Neuronal stem cell (in vitro differentiated cells): ENCODE data around the gene HDAC9.

Experiments
- DNase-seq: peaks from one replicate; pipeline ENCODE4 v3.0.0-alpha.2; 2013; ENCODE audit warnings: low spot score
- H2AFZ ChIP-seq: one replicate; pipeline ENCODE4 v1.6.1; 2013; ENCODE audit warnings: mild to moderate bottlenecking, low read length, inconsistent platforms
- H2AK5ac ChIP-seq: 2 replicates; pipeline ENCODE4 v1.6.1; 2013; ENCODE audit warnings: low read depth, mild to moderate bottlenecking, inconsistent platforms, low read length, moderate library complexity, mixed read lengths
- H2BK120ac ChIP-seq: 2 replicates; pipeline ENCODE4 v1.6.1; 2013; ENCODE audit warnings: low read depth, mild to moderate bottlenecking, inconsistent platforms, low read length, moderate library complexity, mixed read lengths
- H2BK12ac ChIP-seq: one replicate; pipeline ENCODE4 v1.6.1; 2013; ENCODE audit warnings: low read length, inconsistent platforms
- H2BK15ac ChIP-seq: 2 replicates; pipeline ENCODE4 v1.6.1; 2013; ENCODE audit warnings: mild to moderate bottlenecking, low read length, inconsistent platforms, mixed read lengths
- H2BK5ac ChIP-seq: one replicate; pipeline ENCODE4 v1.6.1; 2013; ENCODE audit warnings: inconsistent platforms, mild to moderate bottlenecking, low read length, moderate library complexity
- H3K14ac ChIP-seq: one replicate; pipeline ENCODE4 v1.6.1; 2013; ENCODE audit warnings: low read length, inconsistent platforms
- H3K18ac ChIP-seq: 2 replicates; pipeline ENCODE4 v1.6.1; 2013; ENCODE audit warnings: low read length, inconsistent platforms
- H3K23ac ChIP-seq: 2 replicates; pipeline ENCODE4 v1.6.1; 2013; ENCODE audit warnings: low read depth, mild to moderate bottlenecking, mixed read lengths, low read length, inconsistent platforms; ENCODE audit not compliant: poor library complexity
- H3K27ac ChIP-seq: replicated peaks from 3 replicates; pipeline ENCODE4 v1.5.1; 2013; ENCODE audit warnings: low read length, inconsistent platforms
- H3K27me3 ChIP-seq, 3 experiments: 2 replicates each; pipeline ENCODE4 v1.6.1; 2013; ENCODE audit warnings: low read length in 3 of 3, mild to moderate bottlenecking in 2 of 3, inconsistent platforms in 1 of 3, low read depth in 1 of 3, mixed read lengths in 1 of 3, moderate library complexity in 1 of 3; ENCODE audit not compliant: control insufficient read depth in 3 of 3, insufficient read depth in 3 of 3
- H3K36me3 ChIP-seq, 2 donors: replicated peaks in 1 of 2; 2 replicates each; pipeline ENCODE4 v1.6.1; 2013; ENCODE audit warnings: low read length in 2 of 2; ENCODE audit not compliant: control insufficient read depth in 2 of 2, insufficient read depth in 2 of 2
- H3K4ac ChIP-seq: 2 replicates; pipeline ENCODE4 v1.6.1; 2013; ENCODE audit warnings: inconsistent platforms, mild to moderate bottlenecking, low read length, moderate library complexity
- H3K4me1 ChIP-seq, 2 donors: 1 replicate in 1 of 2; 2 replicates in 1 of 2; pipeline ENCODE4 v1.6.1; 2013; ENCODE audit warnings: low read length in 2 of 2, low read depth in 1 of 2; ENCODE audit not compliant: control insufficient read depth in 2 of 2, insufficient read depth in 1 of 2
- H3K4me2 ChIP-seq: one replicate; pipeline ENCODE4 v1.6.1; 2013; ENCODE audit warnings: mild to moderate bottlenecking, low read length, inconsistent platforms; ENCODE audit not compliant: insufficient read depth, poor library complexity, severe bottlenecking
- H3K4me3 ChIP-seq, 2 donors: 2 replicates each; pipeline ENCODE4 v1.5.1; 2013; ENCODE audit warnings: low read length in 2 of 2, mild to moderate bottlenecking in 2 of 2, inconsistent platforms in 1 of 2, moderate library complexity in 1 of 2
- H3K79me1 ChIP-seq: one replicate; pipeline ENCODE4 v1.6.1; 2013; ENCODE audit warnings: low read depth, mild to moderate bottlenecking, inconsistent platforms, low read length, moderate library complexity
- H3K9ac ChIP-seq: one replicate; pipeline ENCODE4 v1.6.1; 2013; ENCODE audit warnings: mild to moderate bottlenecking, low read depth, low read length, inconsistent platforms; ENCODE audit not compliant: poor library complexity
- H3K9me3 ChIP-seq, 2 donors: replicated peaks in 1 of 2; 2 replicates each; pipeline versions ENCODE3 to v1.6.1; 2013; ENCODE audit warnings: low read length in 2 of 2, mild to moderate bottlenecking in 2 of 2, inconsistent platforms in 1 of 2, low read depth in 1 of 2, mixed read lengths in 1 of 2, moderate library complexity in 1 of 2; ENCODE audit not compliant: control insufficient read depth in 2 of 2, insufficient read depth in 1 of 2
- H4K8ac ChIP-seq: one replicate; pipeline ENCODE4 v1.6.1; 2013; ENCODE audit warnings: low read depth, mild to moderate bottlenecking, inconsistent platforms, low read length, moderate library complexity
- H4K91ac ChIP-seq: one replicate; pipeline ENCODE4 v1.6.1; 2013; ENCODE audit warnings: low read length, low read depth, mild to moderate bottlenecking, inconsistent platforms; ENCODE audit not compliant: poor library complexity
- WGBS, 2 donors: extraction: QIAGEN DNeasy Blood & Tissue Kit; methylation state at CpG; one replicate each; pipeline ENCODE4 v1.1.7; 2013; ENCODE audit warnings: missing lambda C conversion rate in 2 of 2, mixed read lengths in 1 of 2; ENCODE audit not compliant: insufficient read length in 2 of 2, insufficient replicate concordance in 1 of 2; ENCODE audit errors: extremely low coverage in 2 of 2; 5-methylcytosine and 5-hydroxymethylcytosine counted together

HDAC9 gene

DNA sequence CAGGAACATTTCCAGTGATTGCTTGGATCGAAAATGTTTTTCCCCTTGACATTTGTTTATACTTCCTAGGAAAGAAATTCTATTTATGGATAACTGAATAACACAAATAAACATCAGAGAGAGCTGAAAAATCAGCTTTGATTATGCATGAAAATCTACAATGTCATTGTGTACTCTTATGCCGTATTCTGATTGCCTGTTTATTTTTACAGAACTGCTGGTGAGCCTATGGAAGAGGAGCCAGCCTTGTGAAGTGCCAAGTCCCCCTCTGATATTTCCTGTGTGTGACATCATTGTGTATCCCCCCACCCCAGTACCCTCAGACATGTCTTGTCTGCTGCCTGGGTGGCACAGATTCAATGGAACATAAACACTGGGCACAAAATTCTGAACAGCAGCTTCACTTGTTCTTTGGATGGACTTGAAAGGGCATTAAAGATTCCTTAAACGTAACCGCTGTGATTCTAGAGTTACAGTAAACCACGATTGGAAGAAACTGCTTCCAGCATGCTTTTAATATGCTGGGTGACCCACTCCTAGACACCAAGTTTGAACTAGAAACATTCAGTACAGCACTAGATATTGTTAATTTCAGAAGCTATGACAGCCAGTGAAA is 500.4 kb downstream of the HDAC9 start:
- Histone ChIP-seq H3K4me3 (no peak overlapping the region), H3K4ac (no peak overlapping the region), H3K27ac (no peak overlapping the region), H3K36me3 (no peaks in the 10 kb centered on the region), H3K18ac (no peak overlapping the region), H4K8ac (no peak overlapping the region), H2BK15ac (no peak overlapping the region), H3K4me1 (no peaks in the 10 kb centered on the region), H2AK5ac (no peak overlapping the region), H2BK5ac (no peak overlapping the region), H3K27me3 (no peaks in the 10 kb centered on the region), H3K9ac (no peak overlapping the region), H2AFZ (no peak overlapping the region), H4K91ac (no peak overlapping the region), H2BK12ac (no peak overlapping the region), H3K4me2 (no peak overlapping the region), H2BK120ac (no peak overlapping the region), H3K23ac (no peak overlapping the region), H3K79me1 (no peaks in the 10 kb centered on the region), H3K9me3 (no peaks in the 10 kb centered on the region), H3K14ac (no peak overlapping the region)
- WGBS, 2 donors = no CpG with 5 or more reads among the region's 5 CpGs
- DNase-seq = no peak

DNA sequence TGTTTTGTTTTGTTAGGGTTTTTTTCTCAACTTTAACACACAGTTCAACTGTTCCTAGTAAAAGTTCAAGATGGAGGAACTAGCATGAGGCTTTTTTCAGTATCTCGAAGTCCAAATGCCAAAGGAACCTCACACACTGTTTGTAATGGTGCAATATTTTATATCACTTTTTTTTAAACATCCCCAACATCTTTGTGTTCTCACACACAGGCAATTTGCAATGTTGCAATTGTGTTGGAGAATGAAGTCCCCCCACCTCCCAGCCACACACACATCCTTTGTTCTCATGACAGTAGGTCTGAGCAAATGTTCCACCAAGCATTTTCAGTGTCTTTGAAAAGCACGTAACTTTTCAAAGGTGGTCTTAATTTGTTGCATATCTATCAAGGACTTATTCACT is 501.0 kb downstream of the HDAC9 start:
- no peak overlapping the region for H2AFZ ChIP-seq
- no peak overlapping the region for H2BK5ac ChIP-seq
- no peaks in the 10 kb centered on the region for H3K4me1 ChIP-seq
- H2BK120ac ChIP-seq = no peak overlapping the region
- H2BK12ac ChIP-seq = no peak overlapping the region
- no peak overlapping the region for H4K8ac ChIP-seq
- H3K18ac ChIP-seq = no peak overlapping the region
- H3K9me3 ChIP-seq = no peaks in the 10 kb centered on the region
- H3K27me3 ChIP-seq = no peaks in the 10 kb centered on the region
- no peaks in the 10 kb centered on the region for H3K79me1 ChIP-seq
- H2AK5ac ChIP-seq = no peak overlapping the region
- no peak for DNase-seq
- no CpG with 5 or more reads among the region's 2 CpGs for WGBS, 2 donors
- no peak overlapping the region for H3K4me3 ChIP-seq
- H3K14ac ChIP-seq = no peak overlapping the region
- no peak overlapping the region for H4K91ac ChIP-seq
- no peak overlapping the region for H3K23ac ChIP-seq
- H3K9ac ChIP-seq = no peak overlapping the region
- no peaks in the 10 kb centered on the region for H3K36me3 ChIP-seq
- no peak overlapping the region for H3K4me2 ChIP-seq
- no peak overlapping the region for H3K27ac ChIP-seq
- H2BK15ac ChIP-seq = no peak overlapping the region
- no peak overlapping the region for H3K4ac ChIP-seq

DNA sequence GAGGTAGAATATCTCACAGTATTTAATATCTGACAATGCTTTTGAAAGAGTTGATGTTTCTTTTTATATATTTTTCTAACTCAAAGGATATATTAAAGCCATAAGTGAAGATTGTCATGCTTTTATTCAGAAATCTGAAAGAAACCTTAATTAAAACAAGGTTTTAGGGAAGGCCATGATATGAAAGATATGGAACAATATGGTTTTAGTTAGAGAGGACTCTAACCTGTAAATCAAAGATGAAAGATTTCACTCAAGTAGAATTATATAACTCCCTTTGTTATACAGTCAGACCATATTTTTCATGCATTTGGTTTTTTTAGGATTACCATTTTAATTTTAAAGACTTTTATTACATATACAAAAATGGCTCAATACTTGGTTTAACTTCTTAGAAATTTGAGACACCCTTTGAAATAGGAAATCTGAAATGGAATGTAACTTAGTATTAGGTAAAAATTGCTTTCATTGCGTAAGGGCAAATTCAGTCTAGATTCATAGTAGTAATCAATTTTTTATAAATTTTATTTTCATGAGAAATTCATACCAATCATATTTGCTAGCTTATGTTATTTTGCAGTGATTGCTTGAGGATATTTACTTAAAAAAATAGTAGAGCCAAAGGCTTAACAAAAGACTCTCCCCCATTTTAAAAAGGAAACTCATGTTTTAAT is 502.1 kb downstream of the HDAC9 start:
- no CpG with 5 or more reads among the region's 1 CpG for WGBS, 2 donors
- H3K4me1 ChIP-seq = no peaks in the 10 kb centered on the region
- H3K18ac ChIP-seq = no peak overlapping the region
- no peaks in the 10 kb centered on the region for H3K27me3 ChIP-seq
- DNase-seq = no peak
- no peak overlapping the region for H3K4me3 ChIP-seq
- H3K14ac ChIP-seq = no peak overlapping the region
- no peak overlapping the region for H3K4me2 ChIP-seq
- H3K4ac ChIP-seq = no peak overlapping the region
- H3K27ac ChIP-seq = no peak overlapping the region
- no peak overlapping the region for H4K91ac ChIP-seq
- no peak overlapping the region for H2BK5ac ChIP-seq
- no peak overlapping the region for H2BK15ac ChIP-seq
- no peak overlapping the region for H3K23ac ChIP-seq
- H2BK120ac ChIP-seq = no peak overlapping the region
- no peak overlapping the region for H4K8ac ChIP-seq
- no peaks in the 10 kb centered on the region for H3K36me3 ChIP-seq
- no peaks in the 10 kb centered on the region for H3K79me1 ChIP-seq
- no peak overlapping the region for H2AFZ ChIP-seq
- no peak overlapping the region for H2AK5ac ChIP-seq
- no peak overlapping the region for H3K9ac ChIP-seq
- H2BK12ac ChIP-seq = no peak overlapping the region
- H3K9me3 ChIP-seq = no peaks in the 10 kb centered on the region

DNA sequence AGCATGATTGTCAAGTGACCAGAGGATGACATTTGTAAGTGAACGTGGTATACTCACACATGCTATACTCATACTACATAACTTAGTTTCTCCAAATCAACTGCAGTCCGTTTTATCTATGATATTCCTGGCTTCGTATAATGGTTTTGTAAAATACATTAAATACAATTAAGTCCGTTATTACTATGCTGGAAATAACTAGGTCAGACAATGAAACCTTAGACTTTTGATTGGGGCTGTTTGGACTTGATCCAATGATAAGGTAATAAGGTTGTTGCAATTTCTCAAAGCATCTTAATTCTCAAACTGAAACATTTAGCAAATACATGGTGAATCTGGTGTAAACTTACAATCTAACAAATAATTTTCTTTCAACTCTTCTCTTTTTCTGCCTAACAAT is 504.9 kb downstream of the HDAC9 start:
- Histone ChIP-seq H3K4me1 (no peaks in the 10 kb centered on the region), H3K14ac (no peak overlapping the region), H3K27ac (no peak overlapping the region), H3K79me1 (no peaks in the 10 kb centered on the region), H2BK15ac (no peak overlapping the region), H3K4me2 (no peak overlapping the region), H2BK5ac (no peak overlapping the region), H2AK5ac (no peak overlapping the region), H3K9me3 (no peaks in the 10 kb centered on the region), H3K4me3 (no peak overlapping the region), H3K27me3 (no peaks in the 10 kb centered on the region), H3K9ac (no peak overlapping the region), H4K8ac (no peak overlapping the region), H3K4ac (no peak overlapping the region), H3K23ac (no peak overlapping the region), H3K36me3 (no peaks in the 10 kb centered on the region), H2BK12ac (no peak overlapping the region), H2BK120ac (no peak overlapping the region), H3K18ac (no peak overlapping the region), H2AFZ (no peak overlapping the region), H4K91ac (no peak overlapping the region)
- no CpG with 5 or more reads among the region's 4 CpGs for WGBS, 2 donors
- no peak for DNase-seq
